Measurements from ENCODE around the gene RAB14. TPM values are rescaled to one million over a fixed set of nuclear protein-coding genes. Genes with fewer than 3 reads are reported as not detected.

RAB14 gene
- polyA plus RNA-seq, 4 donors: 36.3 to 67.8 (median 40.6) TPM

GRCh38 chr9:121214005-121214404 lies 12.3 kb upstream of the RAB14 start:
- DNase-seq (no peak), FAIRE-seq (no peak)
- no peaks in the 10 kb centered on the region for H3K9me3 ChIP-seq (ENCODE audit: control insufficient read depth in 2 of 2, insufficient read depth in 1 of 2, low read depth in 1 of 2, low read length in 1 of 2)
- H3K27me3 ChIP-seq (ENCODE audit: control insufficient read depth in 3 of 3, insufficient read depth in 3 of 3, low read length in 3 of 3): no peaks in the 10 kb centered on the region
- no peak overlapping the region for H3K4me3 ChIP-seq (ENCODE audit: low read depth in 1 of 3, low read length in 3 of 3)
- H3K27ac ChIP-seq (ENCODE audit: low read depth in 1 of 3, low read length in 2 of 3): no peak overlapping the region
- 82 to 93% (median 89%) methylated on average over 2 of the region's 2 CpGs for WGBS, 3 donors
- no peaks in the 10 kb centered on the region for H3K4me1 ChIP-seq (ENCODE audit: control insufficient read depth in 3 of 3, insufficient read depth in 2 of 3, low read depth in 1 of 3, low read length in 2 of 3)
- H3K36me3 ChIP-seq (ENCODE audit: control insufficient read depth in 3 of 3, insufficient read depth in 2 of 3, low read depth in 1 of 3, low read length in 3 of 3): no peaks in the 10 kb centered on the region

GRCh38 chr9:121213136-121213806 lies 11.6 kb upstream of the RAB14 start:
- DNase-seq (peak; percentile 81 to 90), FAIRE-seq (no peak)
- Histone ChIP-seq H3K36me3 (ENCODE audit: control insufficient read depth in 3 of 3, insufficient read depth in 2 of 3, low read depth in 1 of 3, low read length in 3 of 3) (no peaks in the 10 kb centered on the region), H3K4me3 (ENCODE audit: low read depth in 1 of 3, low read length in 3 of 3) (no peak overlapping the region), H3K27ac (ENCODE audit: low read depth in 1 of 3, low read length in 2 of 3) (peak overlapping the region in 1 of 3 donors; percentile 41), H3K27me3 (ENCODE audit: control insufficient read depth in 3 of 3, insufficient read depth in 3 of 3, low read length in 3 of 3) (no peaks in the 10 kb centered on the region), H3K9me3 (ENCODE audit: control insufficient read depth in 2 of 2, insufficient read depth in 1 of 2, low read depth in 1 of 2, low read length in 1 of 2) (no peaks in the 10 kb centered on the region), H3K4me1 (ENCODE audit: control insufficient read depth in 3 of 3, insufficient read depth in 2 of 3, low read depth in 1 of 3, low read length in 2 of 3) (no peaks in the 10 kb centered on the region)
- 21 to 31% (median 22%) methylated on average over 9 of the region's 9 CpGs for WGBS, 3 donors

GRCh38 chr9:121210536-121210935 lies 8.9 kb upstream of the RAB14 start:
- H3K4me1 ChIP-seq (ENCODE audit: control insufficient read depth in 3 of 3, insufficient read depth in 2 of 3, low read depth in 1 of 3, low read length in 2 of 3): no peaks in the 10 kb centered on the region
- 84 to 95% (median 93%) methylated on average over 5 of the region's 5 CpGs for WGBS, 3 donors
- FAIRE-seq (no peak), DNase-seq (no peak)
- no peaks in the 10 kb centered on the region for H3K36me3 ChIP-seq (ENCODE audit: control insufficient read depth in 3 of 3, insufficient read depth in 2 of 3, low read depth in 1 of 3, low read length in 3 of 3)
- no peaks in the 10 kb centered on the region for H3K9me3 ChIP-seq (ENCODE audit: control insufficient read depth in 2 of 2, insufficient read depth in 1 of 2, low read depth in 1 of 2, low read length in 1 of 2)
- H3K4me3 ChIP-seq (ENCODE audit: low read depth in 1 of 3, low read length in 3 of 3): no peak overlapping the region
- H3K27ac ChIP-seq (ENCODE audit: low read depth in 1 of 3, low read length in 2 of 3): no peak overlapping the region
- H3K27me3 ChIP-seq (ENCODE audit: control insufficient read depth in 3 of 3, insufficient read depth in 3 of 3, low read length in 3 of 3): no peaks in the 10 kb centered on the region

GRCh38 chr9:121207371-121207940 lies 5.8 kb upstream of the RAB14 start:
- Histone ChIP-seq H3K27ac (ENCODE audit: low read depth in 1 of 3, low read length in 2 of 3) (no peak overlapping the region), H3K4me1 (ENCODE audit: control insufficient read depth in 3 of 3, insufficient read depth in 2 of 3, low read depth in 1 of 3, low read length in 2 of 3) (peaks cover 0 to under 1% (median 0%) of the 10 kb centered on the region in 3 donors), H3K27me3 (ENCODE audit: control insufficient read depth in 3 of 3, insufficient read depth in 3 of 3, low read length in 3 of 3) (no peaks in the 10 kb centered on the region), H3K36me3 (ENCODE audit: control insufficient read depth in 3 of 3, insufficient read depth in 2 of 3, low read depth in 1 of 3, low read length in 3 of 3) (no peaks in the 10 kb centered on the region), H3K9me3 (ENCODE audit: control insufficient read depth in 2 of 2, insufficient read depth in 1 of 2, low read depth in 1 of 2, low read length in 1 of 2) (no peaks in the 10 kb centered on the region), H3K4me3 (ENCODE audit: low read depth in 1 of 3, low read length in 3 of 3) (no peak overlapping the region)
- FAIRE-seq: no peak
- WGBS, 3 donors: 71 to 90% (median 77%) methylated on average over 2 of the region's 2 CpGs
- DNase-seq: no peak

GRCh38 chr9:121206516-121207370 lies 5.1 kb upstream of the RAB14 start:
- DNase-seq (no peak), FAIRE-seq (no peak)
- Histone ChIP-seq H3K4me3 (ENCODE audit: low read depth in 1 of 3, low read length in 3 of 3) (no peak overlapping the region), H3K4me1 (ENCODE audit: control insufficient read depth in 3 of 3, insufficient read depth in 2 of 3, low read depth in 1 of 3, low read length in 2 of 3) (peaks cover 0 to 2% (median 0%) of the 10 kb centered on the region in 3 donors), H3K27ac (ENCODE audit: low read depth in 1 of 3, low read length in 2 of 3) (no peak overlapping the region), H3K27me3 (ENCODE audit: control insufficient read depth in 3 of 3, insufficient read depth in 3 of 3, low read length in 3 of 3) (no peaks in the 10 kb centered on the region), H3K36me3 (ENCODE audit: control insufficient read depth in 3 of 3, insufficient read depth in 2 of 3, low read depth in 1 of 3, low read length in 3 of 3) (no peaks in the 10 kb centered on the region), H3K9me3 (ENCODE audit: control insufficient read depth in 2 of 2, insufficient read depth in 1 of 2, low read depth in 1 of 2, low read length in 1 of 2) (no peaks in the 10 kb centered on the region)
- 66 to 76% (median 75%) methylated on average over 8 of the region's 8 CpGs for WGBS, 3 donors

GRCh38 chr9:121204611-121205010 lies 2.9 kb upstream of the RAB14 start:
- no peaks in the 10 kb centered on the region for H3K27me3 ChIP-seq (ENCODE audit: control insufficient read depth in 3 of 3, insufficient read depth in 3 of 3, low read length in 3 of 3)
- FAIRE-seq (no peak), DNase-seq (no peak)
- H3K27ac ChIP-seq (ENCODE audit: low read depth in 1 of 3, low read length in 2 of 3): no peak overlapping the region
- H3K9me3 ChIP-seq (ENCODE audit: control insufficient read depth in 2 of 2, insufficient read depth in 1 of 2, low read depth in 1 of 2, low read length in 1 of 2): no peaks in the 10 kb centered on the region
- peaks cover 0 to 6% (median 2%) of the 10 kb centered on the region in 3 donors for H3K4me1 ChIP-seq (ENCODE audit: control insufficient read depth in 3 of 3, insufficient read depth in 2 of 3, low read depth in 1 of 3, low read length in 2 of 3)
- no peak overlapping the region for H3K4me3 ChIP-seq (ENCODE audit: low read depth in 1 of 3, low read length in 3 of 3)
- H3K36me3 ChIP-seq (ENCODE audit: control insufficient read depth in 3 of 3, insufficient read depth in 2 of 3, low read depth in 1 of 3, low read length in 3 of 3): no peaks in the 10 kb centered on the region

GRCh38 chr9:121204121-121204520 lies 2.5 kb upstream of the RAB14 start:
- 56 to 67% (median 63%) methylated on average over 2 of the region's 2 CpGs for WGBS, 3 donors
- Histone ChIP-seq H3K36me3 (ENCODE audit: control insufficient read depth in 3 of 3, insufficient read depth in 2 of 3, low read depth in 1 of 3, low read length in 3 of 3) (no peaks in the 10 kb centered on the region), H3K4me1 (ENCODE audit: control insufficient read depth in 3 of 3, insufficient read depth in 2 of 3, low read depth in 1 of 3, low read length in 2 of 3) (peaks cover 0 to 6% (median 2%) of the 10 kb centered on the region in 3 donors), H3K4me3 (ENCODE audit: low read depth in 1 of 3, low read length in 3 of 3) (no peak overlapping the region), H3K27me3 (ENCODE audit: control insufficient read depth in 3 of 3, insufficient read depth in 3 of 3, low read length in 3 of 3) (no peaks in the 10 kb centered on the region), H3K9me3 (ENCODE audit: control insufficient read depth in 2 of 2, insufficient read depth in 1 of 2, low read depth in 1 of 2, low read length in 1 of 2) (no peaks in the 10 kb centered on the region), H3K27ac (ENCODE audit: low read depth in 1 of 3, low read length in 2 of 3) (no peak overlapping the region)
- FAIRE-seq (no peak), DNase-seq (no peak)

- Histone ChIP-seq H3K4me1 (ENCODE audit: control insufficient read depth in 3 of 3, insufficient read depth in 2 of 3, low read depth in 1 of 3, low read length in 2 of 3) (peaks cover 2 to 14% (median 6%) of the 10 kb centered on the region in 3 donors), H3K36me3 (ENCODE audit: control insufficient read depth in 3 of 3, insufficient read depth in 2 of 3, low read depth in 1 of 3, low read length in 3 of 3) (no peaks in the 10 kb centered on the region), H3K4me3 (ENCODE audit: low read depth in 1 of 3, low read length in 3 of 3) (peak overlapping the region; percentile 82 to 99 (median 99)), H3K27me3 (ENCODE audit: control insufficient read depth in 3 of 3, insufficient read depth in 3 of 3, low read length in 3 of 3) (no peaks in the 10 kb centered on the region), H3K27ac (ENCODE audit: low read depth in 1 of 3, low read length in 2 of 3) (peak overlapping the region; percentile 89 to 98 (median 96)), H3K9me3 (ENCODE audit: control insufficient read depth in 2 of 2, insufficient read depth in 1 of 2, low read depth in 1 of 2, low read length in 1 of 2) (no peaks in the 10 kb centered on the region)
- DNase-seq (peak; percentile 49 to 69), FAIRE-seq (no peak)
- 1% methylated on average over 47 to 81 of the region's 81 CpGs for WGBS, 3 donors
Observed at GRCh38 chr9:121201045-121201737, 478 bp downstream of the RAB14 start.

Data from small intestine (tissue), 7 donors.